Activated naive CD4-positive, alpha-beta T cell treated with Interleukin-2 at 50 U/mL for 16 hours (primary cell): ENCODE results near the gene TSC22D2.

Experiments
- DNase-seq: peaks from one replicate; pipeline ENCODE4 v3.0.0-alpha.2; 2020

The TSC22D2 gene

DNA sequence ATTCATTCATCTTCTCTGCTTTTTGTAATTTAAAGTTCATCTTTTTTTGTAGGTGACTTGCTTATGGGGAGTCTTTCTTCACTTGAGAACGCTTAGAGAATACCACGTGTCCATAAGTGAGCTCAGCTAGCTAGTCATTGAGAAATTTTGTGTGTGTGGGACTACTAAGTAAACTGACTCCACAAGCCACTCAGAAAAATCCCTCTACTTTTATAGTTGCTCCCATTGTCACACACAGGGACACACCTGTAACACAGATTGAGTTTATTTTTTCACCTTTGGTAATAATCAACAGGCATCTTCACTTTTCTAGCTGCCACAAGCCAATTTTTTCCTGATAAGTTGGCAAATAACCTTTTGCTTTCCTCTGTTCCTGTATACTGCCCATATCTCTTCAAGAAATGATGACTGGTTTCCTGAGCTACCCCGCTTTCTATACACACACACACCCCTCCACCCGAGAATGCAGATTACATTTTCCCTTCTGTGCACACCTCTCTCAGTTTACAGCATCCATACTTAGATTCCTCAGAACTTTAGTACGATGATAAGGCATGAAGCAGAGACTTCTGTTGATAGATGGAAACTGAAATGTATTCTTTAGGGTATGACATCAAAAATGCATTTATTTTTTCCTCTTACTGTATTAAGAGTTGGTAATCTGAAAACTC is 4.6 kb downstream of the TSC22D2 start:
- DNase-seq = no peak

DNA sequence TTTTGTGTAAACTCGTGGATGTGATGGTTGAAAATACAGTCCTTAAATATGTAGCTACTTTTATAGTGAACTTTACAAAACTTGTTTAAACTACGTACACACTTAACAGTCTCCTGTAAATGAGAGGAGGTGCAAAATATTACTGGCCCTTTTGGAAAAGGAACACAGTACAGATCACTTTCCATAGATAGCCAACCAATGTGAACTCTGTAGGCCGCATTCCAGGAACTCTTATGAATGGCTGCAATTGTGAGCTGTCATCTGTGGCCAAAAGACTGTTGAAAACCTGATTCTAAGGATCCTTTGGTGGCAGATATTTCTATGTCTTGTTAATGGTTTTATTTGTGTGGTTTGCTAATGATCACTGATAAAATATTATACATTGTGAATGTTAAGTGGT is 6.2 kb downstream of the TSC22D2 start:
- no peak for DNase-seq

DNA sequence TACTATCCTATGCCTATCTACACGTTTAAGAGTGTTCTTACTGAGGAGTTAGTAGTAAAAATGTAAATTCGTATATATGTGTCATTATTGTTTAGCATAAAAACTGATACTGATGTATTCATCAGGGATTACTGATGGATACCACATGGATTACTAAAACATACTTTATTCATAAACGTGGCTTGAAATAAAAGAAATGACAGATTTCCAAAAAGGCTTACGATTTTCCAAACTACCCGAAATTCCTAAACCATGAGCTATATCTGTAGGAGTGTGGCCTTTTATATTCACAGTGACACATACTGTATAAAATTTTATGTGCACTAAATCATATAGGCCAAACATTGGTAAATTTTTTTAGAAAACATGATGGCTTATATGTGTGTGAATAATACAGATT is 6.9 kb downstream of the TSC22D2 start:
- DNase-seq = no peak

DNA sequence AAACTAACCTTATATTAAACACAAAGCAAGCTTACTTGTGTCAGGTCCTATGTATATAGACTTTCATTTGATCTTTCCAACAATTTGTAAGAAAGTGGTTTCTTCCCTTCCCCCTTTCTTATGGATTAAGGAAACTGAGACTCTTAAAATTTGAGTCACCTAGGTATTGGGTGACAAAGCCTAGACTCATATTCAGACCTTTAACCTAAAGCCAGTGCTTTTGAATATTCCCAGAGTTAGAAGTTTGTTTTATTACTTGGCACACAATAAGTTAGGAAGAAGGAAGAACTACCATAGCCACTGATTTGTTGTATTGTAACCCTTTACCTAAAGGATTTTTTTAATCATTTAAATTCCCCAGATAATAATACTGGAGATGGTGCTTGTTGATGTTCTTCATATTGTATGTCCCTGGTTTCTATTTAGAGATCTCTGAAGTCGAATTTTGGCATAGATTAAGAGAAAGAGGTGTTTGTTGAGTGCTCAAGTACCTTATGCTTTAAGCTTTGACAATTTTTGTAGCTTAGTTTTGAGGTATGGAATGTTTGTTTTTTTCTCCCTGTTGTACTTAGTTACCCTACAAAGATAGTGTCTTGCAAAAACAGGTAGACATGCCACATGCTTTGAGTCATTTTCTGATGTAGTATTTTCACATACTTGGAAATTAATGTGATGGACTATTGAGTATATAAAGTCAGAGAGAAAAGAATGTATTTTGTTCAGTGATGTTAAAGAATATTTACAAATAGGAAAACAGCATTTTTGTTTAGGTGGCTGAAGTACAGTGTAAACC is 11.2 kb downstream of the TSC22D2 start:
- no peak for DNase-seq

DNA sequence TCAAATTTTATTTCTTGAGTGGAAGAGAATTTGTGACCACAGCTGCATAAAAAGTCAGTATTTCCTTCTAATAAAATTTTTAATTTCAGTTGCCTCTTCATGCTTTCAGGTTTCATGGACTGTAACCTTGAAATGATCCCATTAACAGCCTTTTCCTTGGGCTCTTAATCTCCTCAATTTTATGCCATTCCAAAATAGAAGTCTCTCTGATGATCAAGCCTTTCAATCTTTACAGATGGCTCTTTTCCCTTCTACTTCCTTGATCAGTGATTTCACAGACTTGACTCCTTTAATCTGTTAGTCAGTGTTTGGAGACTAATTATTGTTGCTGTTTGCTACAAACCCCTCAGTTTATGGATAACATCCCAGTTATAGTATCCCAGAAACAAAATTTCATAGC is 11.9 kb downstream of the TSC22D2 start:
- no peak for DNase-seq

GRCh38 chr3:150421256-150421655 is 13.2 kb downstream of the TSC22D2 start:
- no peak for DNase-seq

DNA sequence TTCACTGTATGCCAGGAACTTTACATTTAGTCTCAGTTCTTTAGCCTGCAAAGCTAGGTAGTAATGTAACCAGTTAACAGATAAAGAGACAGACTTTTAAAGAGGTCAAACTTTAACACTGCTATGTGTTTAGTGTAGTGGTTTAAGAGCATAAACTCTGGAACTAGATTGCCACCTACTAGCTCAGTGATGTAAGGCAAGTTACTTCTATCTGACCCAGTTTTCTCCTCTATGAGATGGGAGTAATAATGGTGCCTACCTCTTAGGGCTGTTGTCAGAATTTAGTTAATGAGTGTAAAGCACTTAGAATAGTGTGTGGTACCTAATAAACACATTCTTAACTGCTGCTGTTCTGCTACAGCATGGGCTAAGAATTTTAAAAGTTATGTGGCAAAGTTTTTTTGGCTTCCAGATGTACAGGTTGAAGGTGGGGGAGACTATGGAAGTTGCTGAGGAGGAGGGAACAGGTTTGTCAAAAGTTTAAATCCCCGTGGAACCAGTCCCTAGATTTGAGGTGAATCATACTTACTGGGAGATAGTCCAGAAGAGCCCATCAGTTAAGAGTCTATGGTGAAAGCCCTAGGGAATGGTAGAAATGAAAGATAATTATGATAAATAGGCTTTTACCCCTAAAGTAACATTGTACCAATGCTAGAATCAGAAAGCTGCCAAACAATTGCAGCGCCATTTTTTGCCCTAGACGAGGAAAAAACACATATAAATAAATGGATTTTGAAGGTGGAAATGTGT is 13.9 kb downstream of the TSC22D2 start:
- no peak for DNase-seq

DNA sequence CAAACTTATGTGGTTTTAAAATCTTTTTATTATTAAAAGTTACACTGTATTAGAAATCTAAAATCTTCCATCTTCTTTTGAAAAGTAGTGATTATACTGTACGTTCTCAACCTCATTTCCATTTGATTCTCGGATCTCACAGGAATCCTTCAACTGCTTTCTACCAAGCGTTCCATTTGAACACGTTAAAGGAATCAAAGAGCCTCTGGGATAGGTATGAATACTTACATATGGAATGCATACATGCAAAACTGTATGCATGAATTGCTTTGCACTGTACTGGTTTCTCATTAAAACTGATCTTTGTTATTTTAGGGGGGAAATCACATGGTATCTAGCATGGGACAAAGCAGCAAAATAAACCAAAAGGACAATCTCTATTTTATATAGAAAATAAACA is 14.8 kb downstream of the TSC22D2 start:
- DNase-seq = no peak

DNA sequence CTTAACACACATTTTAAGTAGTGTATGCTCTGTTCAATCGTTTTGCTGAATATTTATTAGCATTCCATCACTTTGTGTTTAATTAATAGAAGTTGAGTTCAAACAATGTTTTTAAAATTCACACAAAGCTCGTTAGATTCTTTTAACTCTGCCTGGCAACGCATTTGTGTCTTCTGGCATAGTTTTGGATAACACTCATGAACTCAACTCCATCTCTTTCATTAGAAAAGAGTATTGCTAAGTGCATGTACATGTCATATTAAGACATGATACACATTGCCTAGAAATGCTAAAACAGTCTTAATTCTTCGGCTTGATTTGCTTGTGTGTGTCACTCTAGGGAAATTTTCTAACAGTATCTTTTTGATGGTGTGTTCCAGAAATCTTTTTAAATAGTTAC is 15.7 kb downstream of the TSC22D2 start:
- DNase-seq = no peak

GRCh38 chr3:150426292-150426691 is 18.2 kb downstream of the TSC22D2 start:
- no peak for DNase-seq

- DNase-seq = no peak
Observed at GRCh38 chr3:150428562-150428961, 20.5 kb downstream of the TSC22D2 start.

GRCh38 chr3:150429767-150430671 is 21.9 kb downstream of the TSC22D2 start:
- no peak for DNase-seq

GRCh38 chr3:150433347-150433746 is 25.2 kb downstream of the TSC22D2 start:
- DNase-seq = no peak

DNA sequence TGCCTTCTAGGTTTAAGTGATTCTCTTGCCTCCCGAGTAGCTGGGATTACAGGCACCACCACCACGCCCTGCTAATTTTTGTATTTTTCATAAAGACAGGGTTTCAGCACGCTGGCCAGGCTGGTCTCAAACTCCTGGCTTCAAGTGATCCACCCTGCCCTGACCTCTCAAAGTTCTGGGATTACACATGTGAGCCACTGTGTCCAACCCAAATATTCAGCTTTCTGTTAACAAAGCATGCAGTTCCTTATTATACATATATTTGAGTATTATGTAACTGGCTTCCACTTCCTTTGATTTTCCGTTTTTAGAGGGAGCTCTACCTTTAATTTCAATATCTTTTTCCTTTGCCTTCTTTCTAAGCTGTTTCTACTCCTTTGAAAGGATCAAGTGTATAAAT is 26.1 kb downstream of the TSC22D2 start:
- no peak for DNase-seq

GRCh38 chr3:150436161-150436560 is 28.1 kb downstream of the TSC22D2 start:
- DNase-seq = no peak

DNA sequence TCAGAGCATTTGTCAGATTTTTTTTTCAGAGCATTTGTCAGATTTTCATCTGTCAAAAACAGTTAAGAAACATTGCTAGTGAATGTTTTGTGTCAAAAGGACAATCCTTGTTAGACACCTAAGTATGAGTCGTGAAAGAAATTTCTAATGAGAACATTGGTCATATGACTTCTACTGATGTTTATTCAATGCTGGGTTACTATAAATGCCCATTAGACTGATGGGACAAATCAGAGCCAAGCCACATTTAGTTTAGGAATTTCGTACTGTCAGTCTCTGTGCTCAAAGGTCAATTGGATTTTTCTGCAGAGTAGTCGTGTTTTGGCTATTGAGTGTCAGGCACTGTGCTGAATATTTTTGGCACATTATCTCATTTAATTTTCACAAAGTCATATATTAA is 31.6 kb downstream of the TSC22D2 start:
- DNase-seq = no peak

- DNase-seq = no peak
Observed at GRCh38 chr3:150443331-150443741, 35.2 kb downstream of the TSC22D2 start.

DNA sequence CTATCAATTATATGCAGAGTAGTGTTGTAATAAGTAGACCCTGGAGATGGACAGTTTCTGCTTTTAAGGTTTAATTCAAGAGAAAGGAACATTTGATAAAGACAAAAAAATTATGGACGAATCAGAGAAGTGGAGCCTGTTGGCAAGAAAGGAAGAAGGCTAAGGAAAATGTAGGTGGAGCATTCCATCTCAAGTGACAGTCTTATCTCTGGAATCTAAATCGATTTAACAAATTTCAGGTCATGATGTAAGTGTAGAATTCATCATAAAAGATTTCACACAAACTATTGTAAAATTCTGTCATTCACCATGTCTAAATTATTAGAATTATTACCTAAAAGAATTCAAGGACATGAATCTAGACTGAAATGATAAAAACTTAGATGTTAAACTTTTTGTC is 36.3 kb downstream of the TSC22D2 start:
- DNase-seq = no peak

DNA sequence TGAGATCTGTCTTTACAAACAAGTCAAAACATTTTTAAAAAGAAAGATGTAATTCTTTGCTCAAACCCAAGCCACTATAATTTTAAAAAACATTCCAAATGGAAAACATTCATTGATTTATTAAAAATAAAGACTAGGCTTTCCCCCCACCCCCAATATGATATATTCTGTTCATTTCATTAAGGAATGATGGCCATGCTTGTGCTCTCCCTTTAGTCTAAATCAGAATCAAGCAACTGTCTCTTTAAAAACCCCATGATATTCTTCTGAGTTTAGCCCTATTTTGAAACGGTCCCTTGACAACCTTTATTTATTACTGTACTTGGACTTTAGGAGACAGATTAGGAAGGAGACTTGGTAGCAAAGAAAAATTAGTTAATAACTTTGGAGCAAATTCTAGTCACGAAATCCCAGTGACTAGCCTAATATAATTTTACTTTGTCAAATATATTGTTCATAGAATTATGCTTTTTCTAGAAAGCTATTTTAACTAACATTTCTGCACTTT is 38.4 kb downstream of the TSC22D2 start:
- no peak for DNase-seq

DNA sequence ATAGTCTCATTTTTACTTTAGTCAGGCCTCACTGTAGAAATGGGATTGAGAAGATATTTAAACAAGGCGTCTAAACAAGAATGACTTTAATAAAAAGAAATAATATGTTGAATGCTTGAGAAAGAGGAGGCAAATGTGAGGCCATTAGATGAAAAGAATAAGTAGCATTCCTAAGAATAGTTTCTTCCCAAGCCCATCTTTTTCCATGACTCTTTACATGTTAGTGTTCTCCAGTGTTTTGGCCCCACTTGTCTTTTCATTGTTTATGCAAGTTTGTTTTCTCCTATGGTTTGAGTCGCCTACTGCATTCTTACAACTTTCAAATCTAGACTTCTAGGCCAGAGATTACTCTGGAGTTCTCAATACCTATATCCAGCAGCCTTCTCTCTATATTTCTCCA is 39.0 kb downstream of the TSC22D2 start:
- no peak for DNase-seq

- no peak for DNase-seq
Observed at GRCh38 chr3:150447631-150448465, 39.8 kb downstream of the TSC22D2 start.
